Measurements from ENCODE around the gene ADGB.

DNA sequence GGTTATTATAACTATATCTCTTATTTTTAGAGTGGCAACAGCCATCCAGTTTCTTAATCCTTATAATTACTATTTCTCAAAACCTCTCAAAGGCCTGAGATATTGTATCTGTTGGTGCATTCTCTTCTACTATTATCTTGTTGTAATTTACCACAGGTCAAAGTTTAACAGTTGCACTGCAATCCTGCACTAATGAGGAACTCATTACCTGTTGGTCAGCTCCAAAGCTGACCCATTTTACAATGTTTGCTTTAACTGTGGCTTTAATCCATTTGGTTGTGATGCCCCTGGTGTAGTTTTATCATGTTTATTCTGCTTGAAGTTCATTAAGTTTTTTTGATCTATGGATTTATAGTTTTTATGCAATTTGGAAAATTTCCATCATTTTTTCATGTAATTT, 6.3 kb upstream of the ADGB start:
- TF ChIP-seq, protein P1, sequence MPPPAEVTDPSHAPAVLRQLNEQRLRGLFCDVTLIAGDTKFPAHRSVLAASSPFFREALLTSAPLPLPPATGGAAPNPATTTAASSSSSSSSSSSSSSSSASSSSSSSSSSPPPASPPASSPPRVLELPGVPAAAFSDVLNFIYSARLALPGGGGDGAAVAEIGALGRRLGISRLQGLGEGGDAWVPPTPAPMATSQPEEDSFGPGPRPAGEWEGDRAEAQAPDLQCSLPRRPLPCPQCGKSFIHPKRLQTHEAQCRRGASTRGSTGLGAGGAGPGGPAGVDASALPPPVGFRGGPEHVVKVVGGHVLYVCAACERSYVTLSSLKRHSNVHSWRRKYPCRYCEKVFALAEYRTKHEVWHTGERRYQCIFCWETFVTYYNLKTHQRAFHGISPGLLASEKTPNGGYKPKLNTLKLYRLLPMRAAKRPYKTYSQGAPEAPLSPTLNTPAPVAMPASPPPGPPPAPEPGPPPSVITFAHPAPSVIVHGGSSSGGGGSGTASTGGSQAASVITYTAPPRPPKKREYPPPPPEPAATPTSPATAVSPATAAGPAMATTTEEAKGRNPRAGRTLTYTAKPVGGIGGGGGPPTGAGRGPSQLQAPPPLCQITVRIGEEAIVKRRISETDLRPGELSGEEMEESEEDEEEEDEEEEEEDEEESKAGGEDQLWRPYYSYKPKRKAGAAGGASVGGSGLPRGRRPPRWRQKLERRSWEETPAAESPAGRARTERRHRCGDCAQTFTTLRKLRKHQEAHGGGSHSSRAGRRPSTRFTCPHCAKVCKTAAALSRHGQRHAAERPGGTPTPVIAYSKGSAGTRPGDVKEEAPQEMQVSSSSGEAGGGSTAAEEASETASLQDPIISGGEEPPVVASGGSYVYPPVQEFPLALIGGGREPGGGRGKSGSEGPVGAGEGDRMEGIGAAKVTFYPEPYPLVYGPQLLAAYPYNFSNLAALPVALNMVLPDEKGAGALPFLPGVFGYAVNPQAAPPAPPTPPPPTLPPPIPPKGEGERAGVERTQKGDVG (CRISPR knock-in tag; IDR thresholded peaks at IDR 0.05; ENCODE audit: borderline replicate concordance) = no peak
- TF ChIP-seq, protein P2, sequence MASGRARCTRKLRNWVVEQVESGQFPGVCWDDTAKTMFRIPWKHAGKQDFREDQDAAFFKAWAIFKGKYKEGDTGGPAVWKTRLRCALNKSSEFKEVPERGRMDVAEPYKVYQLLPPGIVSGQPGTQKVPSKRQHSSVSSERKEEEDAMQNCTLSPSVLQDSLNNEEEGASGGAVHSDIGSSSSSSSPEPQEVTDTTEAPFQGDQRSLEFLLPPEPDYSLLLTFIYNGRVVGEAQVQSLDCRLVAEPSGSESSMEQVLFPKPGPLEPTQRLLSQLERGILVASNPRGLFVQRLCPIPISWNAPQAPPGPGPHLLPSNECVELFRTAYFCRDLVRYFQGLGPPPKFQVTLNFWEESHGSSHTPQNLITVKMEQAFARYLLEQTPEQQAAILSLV (CRISPR knock-in tag; IDR thresholded peaks at IDR 0.05; ENCODE audit: borderline replicate concordance) = no peak
- TF ChIP-seq, protein P3, sequence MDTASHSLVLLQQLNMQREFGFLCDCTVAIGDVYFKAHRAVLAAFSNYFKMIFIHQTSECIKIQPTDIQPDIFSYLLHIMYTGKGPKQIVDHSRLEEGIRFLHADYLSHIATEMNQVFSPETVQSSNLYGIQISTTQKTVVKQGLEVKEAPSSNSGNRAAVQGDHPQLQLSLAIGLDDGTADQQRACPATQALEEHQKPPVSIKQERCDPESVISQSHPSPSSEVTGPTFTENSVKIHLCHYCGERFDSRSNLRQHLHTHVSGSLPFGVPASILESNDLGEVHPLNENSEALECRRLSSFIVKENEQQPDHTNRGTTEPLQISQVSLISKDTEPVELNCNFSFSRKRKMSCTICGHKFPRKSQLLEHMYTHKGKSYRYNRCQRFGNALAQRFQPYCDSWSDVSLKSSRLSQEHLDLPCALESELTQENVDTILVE (CRISPR knock-in tag; IDR thresholded peaks at IDR 0.05) = no peak
- TF ChIP-seq CHD2 (IDR thresholded peaks at IDR 0.05; ENCODE audit: low read depth, low read length) (no peak), EZH2 (conservative IDR thresholded peaks at IDR 0.05; ENCODE audit: low read depth, low read length) (no peak), POLR2A (IDR thresholded peaks at IDR 0.05; ENCODE audit: insufficient read depth in 1 of 2, low read depth in 2 of 2, low read length in 2 of 2) (no peak), TCF7L2 (IDR thresholded peaks at IDR 0.05; ENCODE audit: low read depth, low read length) (no peak), BHLHE40 (IDR thresholded peaks at IDR 0.05; ENCODE audit: low read length) (no peak), TCF12 (IDR thresholded peaks at IDR 0.05) (no peak), TCF12 (CRISPR knock-in tag; IDR thresholded peaks at IDR 0.05) (no peak), ZNF674 (CRISPR knock-in tag; IDR thresholded peaks at IDR 0.05; ENCODE audit: low read depth) (no peak), RNF2 (conservative IDR thresholded peaks at IDR 0.05; ENCODE audit: low read depth) (no peak)
- TF ChIP-seq, protein P4, sequence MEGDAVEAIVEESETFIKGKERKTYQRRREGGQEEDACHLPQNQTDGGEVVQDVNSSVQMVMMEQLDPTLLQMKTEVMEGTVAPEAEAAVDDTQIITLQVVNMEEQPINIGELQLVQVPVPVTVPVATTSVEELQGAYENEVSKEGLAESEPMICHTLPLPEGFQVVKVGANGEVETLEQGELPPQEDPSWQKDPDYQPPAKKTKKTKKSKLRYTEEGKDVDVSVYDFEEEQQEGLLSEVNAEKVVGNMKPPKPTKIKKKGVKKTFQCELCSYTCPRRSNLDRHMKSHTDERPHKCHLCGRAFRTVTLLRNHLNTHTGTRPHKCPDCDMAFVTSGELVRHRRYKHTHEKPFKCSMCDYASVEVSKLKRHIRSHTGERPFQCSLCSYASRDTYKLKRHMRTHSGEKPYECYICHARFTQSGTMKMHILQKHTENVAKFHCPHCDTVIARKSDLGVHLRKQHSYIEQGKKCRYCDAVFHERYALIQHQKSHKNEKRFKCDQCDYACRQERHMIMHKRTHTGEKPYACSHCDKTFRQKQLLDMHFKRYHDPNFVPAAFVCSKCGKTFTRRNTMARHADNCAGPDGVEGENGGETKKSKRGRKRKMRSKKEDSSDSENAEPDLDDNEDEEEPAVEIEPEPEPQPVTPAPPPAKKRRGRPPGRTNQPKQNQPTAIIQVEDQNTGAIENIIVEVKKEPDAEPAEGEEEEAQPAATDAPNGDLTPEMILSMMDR (CRISPR knock-in tag; IDR thresholded peaks at IDR 0.05) = no peak

All from HepG2 (cell line).